HepG2 (cell line): ENCODE results near the gene TPTE2. TPM values are rescaled to one million over a fixed set of nuclear protein-coding genes. Genes with fewer than 3 reads are reported as not detected.

Experiments used
- AHDC1 ChIP-seq: sonication (generic); formaldehyde crosslinking; IDR thresholded peaks from 2 replicates; pipeline ENCODE4 v1.5.1; 2020; ENCODE audit warnings: mild to moderate bottlenecking, missing genetic modification reagents, borderline replicate concordance
- HNF4G ChIP-seq, 2 experiments: sonication (generic) in 1 of 2; formaldehyde crosslinking in 1 of 2; IDR thresholded peaks; 2 replicates each; pipeline versions ENCODE4 v1.4.0 to v1.6.1; 2011 to 2020; ENCODE audit warnings: borderline replicate concordance in 2 of 2, low read depth in 2 of 2, mild to moderate bottlenecking in 2 of 2, low read length in 1 of 2, missing genetic modification reagents in 1 of 2, moderate library complexity in 1 of 2
- RARA ChIP-seq: IDR thresholded peaks from 2 replicates; pipeline ENCODE4 v1.6.1; 2016; ENCODE audit warnings: missing genetic modification reagents, missing compliant biosample characterization
- TFE3 ChIP-seq: IDR thresholded peaks from 2 replicates; pipeline ENCODE4 v1.6.1; 2016
- TOPORS ChIP-seq: sonication (generic); formaldehyde crosslinking; IDR thresholded peaks from 2 replicates; pipeline ENCODE4 v1.8.0; 2023; ENCODE audit warnings: mild to moderate bottlenecking, missing genetic modification reagents
- ZBTB40 ChIP-seq, 2 experiments: fragments of 450-650 bp in 1 of 2; sonication (generic) in 1 of 2; formaldehyde crosslinking in 1 of 2; IDR thresholded peaks; 2 replicates each; pipeline versions ENCODE4 v1.6.1 to v1.8.0; 2016 to 2022; ENCODE audit warnings: antibody characterized with exemption in 1 of 2, mild to moderate bottlenecking in 1 of 2, missing genetic modification reagents in 1 of 2
- ZMYM2 ChIP-seq: sonication (generic); formaldehyde crosslinking; IDR thresholded peaks from 2 replicates; pipeline ENCODE4 v1.8.0; 2022; ENCODE audit warnings: mild to moderate bottlenecking, missing genetic modification reagents
- polyA plus RNA-seq, 8 experiments: library from polyadenylated mRNA; depleted of rRNA in 3 of 8; stranded (reverse) in 7 of 8; unstranded in 1 of 8; fragments of >200 nt; fragmentation: Illumina TruSeq in 4 of 8; extraction: Trizol in 4 of 8; gene quantifications; 2 replicates each; pipeline versions ENCODE4 v1.2.1 to v1.2.3, GENCODE V29; 2011 to 2016; ENCODE audit warnings: low read depth in 4 of 8, missing spikeins in 1 of 8, mixed read lengths in 1 of 8; ENCODE audit not compliant: insufficient read depth in 1 of 8
- total RNA-seq, 5 experiments: library from RNA; depleted of rRNA; stranded (reverse); fragments of >200 nt; fragmentation: Illumina TruSeq; extraction: Trizol; gene quantifications; 2 replicates each; pipeline ENCODE4 v1.2.3, GENCODE V29; 2016; ENCODE audit warnings: low read depth in 1 of 5
- TF ChIP-seq, protein P1 (sequence below): sonication (generic); formaldehyde crosslinking; IDR thresholded peaks from 2 replicates; pipeline ENCODE4 v1.5.0; 2020; ENCODE audit warnings: missing genetic modification reagents, mild to moderate bottlenecking, borderline replicate concordance
- TF ChIP-seq, protein P2 (sequence below): IDR thresholded peaks from 2 replicates; pipeline ENCODE4 v1.6.1; 2016

Gene TPTE2
- total and polyA plus RNA-seq, 2 of the 13 experiments (the other 11 are each of a cell fraction or from before 2014, with no cell fraction given): 0.07 TPM; not detected in 1

DNA sequence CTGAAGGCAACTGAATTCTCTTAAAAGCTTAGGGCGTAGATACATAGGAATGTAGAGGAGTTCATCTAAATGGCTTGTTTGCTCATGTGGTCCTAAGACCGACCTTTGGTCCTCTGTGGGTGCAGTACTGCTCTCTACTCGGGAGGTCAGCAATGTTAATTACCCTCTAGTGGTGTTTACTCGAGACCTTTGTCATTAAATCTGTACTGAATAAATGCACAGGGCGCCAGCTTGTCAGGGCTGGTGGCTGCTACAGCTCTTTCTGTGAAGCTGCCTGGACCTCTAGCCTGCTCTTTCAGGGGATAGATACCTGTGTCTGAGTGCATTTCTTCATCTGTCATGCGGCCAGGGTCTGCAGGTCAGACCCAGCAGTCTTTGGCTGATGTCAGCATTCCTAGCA, 43.0 kb upstream of the TPTE2 start (continued):
- TF ChIP-seq ZBTB40 (IDR thresholded peaks at IDR 0.05): no peak
- TF ChIP-seq ZBTB40 (CRISPR knock-in tag; IDR thresholded peaks at IDR 0.05): no peak
- TF ChIP-seq ZMYM2 (CRISPR knock-in tag): peak; percentile 89; the same call in 1 of the 2 replicates
- TF ChIP-seq TFE3 (CRISPR knock-in tag): no peak
- TF ChIP-seq RARA (CRISPR knock-in tag): peak; percentile 64
- TF ChIP-seq AHDC1: no peak
- TF ChIP-seq, protein P1, sequence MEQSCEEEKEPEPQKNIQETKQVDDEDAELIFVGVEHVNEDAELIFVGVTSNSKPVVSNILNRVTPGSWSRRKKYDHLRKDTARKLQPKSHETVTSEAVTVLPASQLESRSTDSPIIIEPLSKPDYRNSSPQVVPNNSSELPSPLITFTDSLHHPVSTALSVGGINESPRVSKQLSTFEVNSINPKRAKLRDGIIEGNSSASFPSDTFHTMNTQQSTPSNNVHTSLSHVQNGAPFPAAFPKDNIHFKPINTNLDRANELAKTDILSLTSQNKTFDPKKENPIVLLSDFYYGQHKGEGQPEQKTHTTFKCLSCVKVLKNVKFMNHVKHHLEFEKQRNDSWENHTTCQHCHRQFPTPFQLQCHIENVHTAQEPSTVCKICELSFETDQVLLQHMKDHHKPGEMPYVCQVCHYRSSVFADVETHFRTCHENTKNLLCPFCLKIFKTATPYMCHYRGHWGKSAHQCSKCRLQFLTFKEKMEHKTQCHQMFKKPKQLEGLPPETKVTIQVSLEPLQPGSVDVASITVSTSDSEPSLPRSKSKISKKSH: peak; percentile 88
- TF ChIP-seq TOPORS (CRISPR knock-in tag): 0 out of 2 replicates have a peak, but pooled peaks have one; percentile 61
- TF ChIP-seq, protein P2, sequence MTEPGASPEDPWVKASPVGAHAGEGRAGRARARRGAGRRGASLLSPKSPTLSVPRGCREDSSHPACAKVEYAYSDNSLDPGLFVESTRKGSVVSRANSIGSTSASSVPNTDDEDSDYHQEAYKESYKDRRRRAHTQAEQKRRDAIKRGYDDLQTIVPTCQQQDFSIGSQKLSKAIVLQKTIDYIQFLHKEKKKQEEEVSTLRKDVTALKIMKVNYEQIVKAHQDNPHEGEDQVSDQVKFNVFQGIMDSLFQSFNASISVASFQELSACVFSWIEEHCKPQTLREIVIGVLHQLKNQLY (CRISPR knock-in tag): no peak
- TF ChIP-seq HNF4G (IDR thresholded peaks at IDR 0.05; ENCODE audit: borderline replicate concordance, low read depth, low read length): peak; percentile 70
- no peak for TF ChIP-seq HNF4G (CRISPR knock-in tag; IDR thresholded peaks at IDR 0.05; ENCODE audit: borderline replicate concordance, low read depth)
